Midbrain (tissue), 1 donor: ENCODE data around the gene GUCD1.

ENCODE experiments used
- DNase-seq: peaks from one replicate; lab custom pipeline; 2025; lab: John Stamatoyannopoulos, UW

GUCD1 gene

GRCh38 chr22:24503137-24503842 is 51.6 kb downstream of the GUCD1 start:
- no peak for DNase-seq

DNA sequence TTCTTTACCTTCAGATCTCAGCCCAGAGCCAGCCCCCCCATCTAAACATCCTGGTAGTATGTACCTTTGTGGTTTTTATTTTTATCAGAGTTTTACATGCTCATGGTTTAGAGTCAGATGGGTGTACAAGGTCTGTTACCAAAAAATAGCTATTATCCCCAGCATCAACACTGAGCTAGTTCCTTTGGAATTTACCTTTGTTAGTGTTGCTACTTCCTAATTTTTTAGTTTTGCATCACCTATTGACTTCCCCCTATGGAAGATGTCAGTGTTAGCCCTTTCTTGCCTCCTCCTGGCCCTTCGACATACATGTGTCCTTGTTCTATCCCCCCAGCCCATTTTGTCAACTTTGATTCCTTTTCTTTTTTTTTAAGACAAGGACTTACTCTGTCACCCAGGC is 52.4 kb downstream of the GUCD1 start:
- DNase-seq, result no peak

GRCh38 chr22:24502034-24502433 is 52.9 kb downstream of the GUCD1 start:
- DNase-seq, result no peak

DNA sequence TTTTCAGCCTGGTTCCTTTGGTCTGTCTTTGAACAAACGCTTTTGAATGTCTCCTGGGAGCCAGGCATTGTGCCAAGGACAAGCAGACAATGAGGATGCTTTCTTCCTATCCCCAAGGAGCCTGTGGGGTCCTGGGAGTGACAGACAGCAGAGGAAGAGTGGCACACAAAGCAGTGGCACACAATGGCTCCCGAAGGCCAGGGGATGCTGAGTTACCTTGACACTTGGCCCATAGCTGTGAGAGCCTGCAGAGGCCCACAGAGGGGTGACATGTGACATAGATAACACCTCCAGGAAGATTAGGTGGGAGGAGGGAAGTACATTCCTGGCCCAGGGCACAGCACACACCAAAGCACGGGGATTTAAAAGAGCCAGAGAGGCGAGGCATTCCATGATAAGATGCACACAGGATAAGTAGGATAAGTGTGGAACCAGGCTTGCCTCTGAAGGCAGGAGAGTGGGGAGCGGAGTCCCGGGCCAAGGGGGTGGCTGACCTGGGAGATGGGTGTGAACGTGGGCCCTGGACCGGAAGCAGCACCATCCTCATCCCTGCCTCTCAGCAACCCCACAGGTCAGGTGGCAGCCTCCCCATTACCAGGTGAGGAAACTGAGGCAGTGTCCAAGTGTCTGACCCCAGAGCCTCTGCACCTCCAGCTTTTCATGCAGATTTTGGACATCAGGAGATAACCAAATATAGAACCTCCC is 53.5 kb downstream of the GUCD1 start:
- DNase-seq, result no peak

GRCh38 chr22:24500277-24500820 is 54.6 kb downstream of the GUCD1 start:
- DNase-seq, result no peak

DNA sequence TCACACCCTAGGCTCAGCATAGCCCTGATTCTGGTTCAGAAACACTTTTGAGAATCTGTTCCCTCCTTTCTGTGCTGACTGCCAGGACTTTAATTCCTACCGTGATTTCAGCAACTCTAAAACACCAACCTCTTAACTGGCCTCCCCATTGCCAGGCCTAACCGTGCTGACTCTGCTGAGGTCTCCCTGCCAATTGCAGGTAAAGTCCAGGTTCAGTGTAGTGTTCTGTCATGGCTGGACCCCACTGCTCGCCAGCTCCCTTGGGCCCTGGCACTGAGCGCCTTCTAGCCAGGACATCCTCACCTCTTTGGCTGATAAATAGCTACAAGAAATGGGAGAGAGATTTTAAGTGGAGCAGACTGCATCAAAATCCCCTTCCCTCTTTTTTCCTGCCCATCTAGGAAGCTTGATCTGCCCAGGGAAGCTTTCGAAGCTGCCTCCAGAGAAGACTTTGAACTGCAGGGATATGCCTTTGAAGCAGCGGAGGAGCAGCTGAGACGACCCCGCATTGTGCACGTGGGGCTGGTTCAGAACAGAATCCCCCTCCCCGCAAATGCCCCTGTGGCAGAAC is 55.1 kb downstream of the GUCD1 start:
- no peak for DNase-seq

- no peak for DNase-seq
Observed at GRCh38 chr22:24498824-24499223, 56.1 kb downstream of the GUCD1 start.

GRCh38 chr22:24497841-24498258 is 57.1 kb downstream of the GUCD1 start:
- no peak for DNase-seq

GRCh38 chr22:24496661-24497060 is 58.3 kb downstream of the GUCD1 start:
- no peak for DNase-seq

DNA sequence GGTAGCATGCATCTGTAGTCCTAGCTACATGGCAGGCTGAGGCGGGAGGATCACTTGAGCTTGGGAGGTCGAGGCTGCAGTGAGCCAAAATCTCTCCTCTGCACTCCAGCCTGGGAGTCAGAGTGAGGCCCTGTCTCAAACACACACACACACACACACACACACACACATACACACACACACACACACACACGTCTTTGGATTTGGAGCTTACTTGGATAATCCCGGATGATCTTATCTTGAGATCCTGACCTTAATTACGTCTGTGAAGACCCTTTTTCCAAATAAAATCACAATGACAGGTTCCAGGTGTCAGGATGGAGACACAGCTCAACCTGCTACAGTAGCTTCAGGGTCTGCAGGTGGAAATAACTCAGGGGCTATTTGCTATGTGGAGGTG is 58.7 kb downstream of the GUCD1 start:
- DNase-seq, result no peak

DNA sequence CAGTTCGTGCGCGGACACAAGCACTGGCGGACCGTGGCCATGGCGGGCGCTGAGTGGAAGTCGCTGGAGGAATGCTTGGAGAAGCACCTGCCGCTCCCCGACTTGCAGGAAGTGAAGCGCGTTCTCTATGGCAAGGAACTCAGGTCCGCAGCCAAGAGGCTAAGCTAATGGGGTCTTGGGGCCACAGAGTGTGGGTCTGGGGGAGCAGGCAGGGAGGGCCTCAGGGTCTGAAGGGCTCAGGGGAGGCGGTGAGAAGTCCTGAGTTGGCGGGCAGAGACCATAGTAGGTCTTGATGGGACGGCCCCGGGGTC is 59.6 kb downstream of the GUCD1 start:
- DNase-seq, result no peak

DNA sequence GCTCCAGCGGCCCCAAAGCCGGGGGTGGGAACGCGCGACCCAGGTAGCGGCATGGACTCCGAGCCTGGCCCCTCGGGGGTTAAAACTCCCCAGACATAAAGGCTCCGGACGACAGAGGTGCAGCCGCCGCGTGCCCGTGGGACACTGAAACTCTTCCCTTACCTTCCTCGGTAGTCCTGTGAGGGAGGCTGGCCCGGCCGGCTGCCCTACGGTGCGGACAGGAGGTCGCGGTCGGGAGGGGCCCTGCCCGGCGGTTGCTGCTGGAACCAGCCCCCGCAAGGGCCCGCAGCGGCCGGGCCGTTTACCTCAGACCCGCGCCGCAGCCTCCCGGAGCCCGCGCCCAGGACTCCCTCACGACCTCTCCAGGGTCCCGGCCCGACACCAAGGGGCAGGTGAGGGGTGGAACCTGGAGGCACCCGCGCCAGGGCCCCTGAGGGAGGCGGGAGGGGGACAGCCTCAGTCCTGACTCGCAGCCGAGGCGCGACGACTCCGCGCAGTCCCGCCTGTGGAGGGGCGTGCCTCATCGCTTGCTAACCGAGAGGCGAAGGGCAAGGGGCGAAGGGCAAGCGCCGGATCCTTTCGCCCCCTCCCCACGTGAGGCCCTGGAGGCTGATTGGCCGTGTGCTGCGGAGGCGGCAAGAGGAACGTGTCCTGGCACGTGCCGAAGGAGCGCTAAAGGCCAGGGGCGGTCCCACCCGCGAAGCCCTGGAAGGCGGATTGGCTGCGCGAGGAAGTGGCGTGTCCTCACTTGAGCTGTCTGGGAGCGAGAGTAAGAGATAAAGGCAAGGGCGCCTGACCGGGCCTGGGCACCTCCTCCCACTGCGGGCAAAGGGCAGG is 60.2 kb downstream of the GUCD1 start, which contains the start of gene UPB1:
TSS of gene UPB1 (plus strand) at position 805 of the 837 bp plus-strand sequence. CDS start 72 bp downstream, outside the sequence.
- DNase-seq, result no peak

GRCh38 chr22:24494167-24494527 is 60.8 kb downstream of the GUCD1 start:
- no peak for DNase-seq

DNA sequence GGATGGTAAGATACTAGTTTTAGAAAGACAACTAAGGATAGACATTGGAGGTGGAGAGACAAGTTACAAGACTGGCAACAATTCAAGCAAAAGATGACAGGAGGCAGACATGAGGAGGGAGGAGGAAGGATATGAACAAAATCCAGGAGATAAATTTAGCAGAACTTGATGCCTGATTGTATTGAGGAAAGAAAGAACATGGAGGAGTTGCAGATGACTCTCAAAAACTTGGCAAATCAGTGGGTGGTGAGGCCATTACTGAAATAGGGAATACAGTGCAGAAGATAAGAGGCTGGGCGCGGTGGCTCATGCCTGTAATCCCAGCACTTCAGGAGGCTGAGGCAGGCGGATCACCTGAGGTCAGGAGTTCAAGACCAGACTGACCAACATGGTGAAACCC is 62.5 kb downstream of the GUCD1 start:
- DNase-seq, result no peak
